Epithelial cell of esophagus (primary cell): Measurements from ENCODE around the gene ZDHHC19.

ENCODE experiments used
- DNase-seq: peaks from one replicate; pipeline ENCODE4 v3.0.0; 2010; ENCODE audit warnings: low read depth
- H3K4me3 ChIP-seq: 2 replicates; pipeline ENCODE4 v1.5.1; 2011; ENCODE audit warnings: mild to moderate bottlenecking, low read length, control low read depth
- CTCF ChIP-seq: IDR thresholded peaks from 2 replicates; pipeline ENCODE4 v1.5.1; 2011; ENCODE audit warnings: low read depth, mild to moderate bottlenecking, low read length, control low read depth, inconsistent platforms; ENCODE audit not compliant: insufficient read depth; ENCODE audit errors: missing control alignments

The ZDHHC19 gene

DNA sequence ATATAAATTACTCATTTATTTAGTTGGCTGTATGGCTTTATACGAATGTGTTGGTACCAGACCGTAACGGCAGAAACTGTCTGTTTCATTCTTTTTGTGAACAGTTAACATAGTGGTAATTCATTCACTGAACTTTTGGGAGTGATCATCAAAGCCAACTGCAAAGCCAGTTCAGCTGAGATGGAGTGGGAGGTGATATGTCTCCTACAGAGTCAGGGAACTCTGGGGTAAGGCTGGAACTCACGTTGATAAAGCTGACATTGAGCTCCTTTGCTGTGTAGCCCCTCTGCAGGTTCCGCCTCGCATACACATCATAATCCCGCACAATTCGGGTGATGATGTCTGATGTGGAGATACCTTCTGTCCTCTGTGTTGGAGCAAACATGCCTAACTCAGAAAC is 30.5 kb upstream of the ZDHHC19 start:
- no peak for TF ChIP-seq CTCF

DNA sequence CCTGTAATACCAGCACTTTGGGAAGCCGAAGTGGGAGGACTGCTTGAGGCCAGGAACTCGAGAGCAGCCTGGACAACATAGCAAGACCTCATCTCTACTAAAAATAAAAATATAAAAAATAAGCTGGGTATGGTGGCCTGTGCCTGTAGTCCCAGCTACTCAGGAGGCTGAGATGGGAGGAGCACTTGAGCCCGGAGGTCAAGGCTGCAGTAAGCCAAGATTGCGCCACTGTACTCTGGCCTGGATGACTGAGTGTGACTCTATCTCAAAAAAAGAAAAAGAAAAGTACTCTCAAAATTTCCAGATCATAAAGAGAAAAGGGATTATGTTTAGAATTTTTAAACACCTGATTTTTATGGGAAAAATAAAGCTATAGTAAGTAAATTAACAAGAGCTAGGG is 29.2 kb upstream of the ZDHHC19 start:
- no peak for TF ChIP-seq CTCF
- no peak overlapping the region for H3K4me3 ChIP-seq
- no peak for DNase-seq

More for the DNA sequence above, 30.5 kb upstream of the ZDHHC19 start:
- no peak for DNase-seq
- no peak overlapping the region for H3K4me3 ChIP-seq

DNA sequence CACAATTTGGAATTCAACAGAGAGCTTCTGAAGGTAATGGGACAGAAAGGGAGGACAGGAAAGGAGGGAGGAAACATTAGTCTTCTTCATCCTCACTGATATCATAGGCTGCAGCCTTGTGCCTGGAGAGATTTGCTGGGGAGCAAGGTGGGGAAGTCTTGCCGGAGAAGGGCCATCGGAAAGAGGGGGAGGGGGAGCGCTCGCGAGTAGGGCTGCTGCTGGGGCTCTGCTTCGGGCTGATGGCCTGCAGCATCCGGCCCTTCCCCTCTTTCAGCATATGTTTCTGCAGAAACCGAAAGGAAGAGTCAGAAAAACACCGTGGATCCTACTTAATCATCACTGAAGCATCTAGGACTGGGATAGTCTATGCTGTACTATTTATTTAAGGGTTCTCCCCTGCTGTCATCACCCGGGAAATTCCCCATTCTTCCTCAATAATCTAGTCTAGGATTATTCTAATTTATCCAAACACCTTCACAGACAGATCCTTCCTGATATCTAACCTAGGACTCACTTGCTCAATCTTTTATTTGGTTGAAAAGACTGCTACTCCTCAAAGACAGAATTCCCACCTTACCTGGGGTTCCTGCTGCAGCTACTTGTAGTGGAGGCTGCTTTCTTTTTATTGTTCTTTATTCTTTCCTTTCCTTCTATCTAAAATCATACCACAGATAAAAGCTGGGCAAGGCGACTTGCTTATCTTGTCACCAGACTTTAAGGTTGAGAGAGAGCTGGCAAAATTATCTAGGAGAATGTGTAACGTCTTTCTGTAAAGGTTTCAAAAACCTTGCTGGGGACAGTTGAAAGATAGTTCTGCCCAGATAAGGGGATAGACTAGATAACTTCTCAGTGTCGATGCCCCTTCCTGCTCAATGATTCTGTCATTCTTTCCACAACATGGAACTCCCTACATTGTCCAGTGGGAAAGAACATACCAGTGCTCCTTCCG is 27.7 kb upstream of the ZDHHC19 start:
- no peak overlapping the region for H3K4me3 ChIP-seq
- peak; percentile 47 for DNase-seq
- TF ChIP-seq CTCF: no peak

- TF ChIP-seq CTCF: no peak
- H3K4me3 ChIP-seq: no peak overlapping the region
- DNase-seq: no peak
Observed at GRCh38 chr3:196237203-196237602, 26.0 kb upstream of the ZDHHC19 start.

DNA sequence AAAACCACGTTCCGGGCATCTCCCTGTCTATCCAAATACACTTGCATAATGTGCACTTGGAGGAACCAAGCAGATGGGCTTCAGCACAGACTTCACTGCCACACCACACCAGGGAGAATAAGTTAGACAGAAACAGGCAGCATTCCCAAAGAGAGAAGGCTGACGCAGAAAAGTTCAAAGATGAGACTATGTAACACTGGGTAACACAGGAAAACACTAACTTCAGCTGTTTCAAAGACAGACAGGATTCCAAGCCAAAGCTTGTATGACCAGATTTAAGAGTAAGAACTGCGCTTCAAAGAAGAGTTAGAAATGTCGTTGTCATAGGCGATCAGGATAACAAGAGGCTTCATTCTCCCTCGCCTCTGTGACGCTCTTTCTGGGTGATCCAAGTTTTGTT is 25.0 kb upstream of the ZDHHC19 start:
- H3K4me3 ChIP-seq: no peak overlapping the region
- TF ChIP-seq CTCF: no peak
- DNase-seq: no peak

DNA sequence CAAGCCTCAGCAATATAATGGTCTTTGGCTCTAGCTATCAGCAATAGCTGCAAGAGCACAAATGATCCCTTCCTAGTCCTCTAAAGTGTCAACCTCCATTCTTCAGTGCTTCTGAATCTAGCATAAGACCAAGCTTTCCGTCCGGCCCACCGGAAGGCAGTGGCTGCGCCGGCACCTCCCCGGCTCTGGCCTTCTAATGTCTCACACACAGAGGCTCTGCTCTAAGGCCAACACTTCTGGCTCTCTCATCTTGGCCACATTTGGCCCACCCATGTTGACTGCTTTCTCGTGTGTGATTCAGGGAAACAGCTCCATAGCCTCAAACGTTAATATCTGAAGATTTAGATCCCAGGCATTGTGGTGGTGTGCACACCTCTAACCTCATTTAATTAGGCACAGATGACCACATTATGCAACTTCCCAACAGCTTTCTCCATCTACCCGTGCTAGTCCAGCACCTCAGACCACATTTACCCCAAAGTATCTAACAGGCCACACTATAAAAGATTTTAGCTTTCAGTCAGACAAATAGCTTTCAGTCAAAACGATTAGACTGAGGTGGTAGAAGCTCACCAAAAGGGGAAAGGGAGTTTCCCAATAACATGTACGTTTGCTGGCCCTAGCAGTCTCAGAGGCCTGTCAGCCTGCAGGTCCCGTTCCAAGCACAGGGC is 24.4 kb upstream of the ZDHHC19 start:
- no peak for TF ChIP-seq CTCF
- H3K4me3 ChIP-seq: no peak overlapping the region
- DNase-seq: no peak
